Loucy (cell line): Measurements from ENCODE around the gene LMO4.

Source experiments
- H2AFZ ChIP-seq: fragments of 200-600 bp; sonication (generic); 2 replicates; pipeline ENCODE4 v1.6.0; 2016; ENCODE audit warnings: antibody characterized with exemption, mild to moderate bottlenecking, low read length, moderate library complexity
- H3F3A ChIP-seq: fragments of 200-600 bp; 2 replicates; pipeline ENCODE4 v1.6.0; 2016; ENCODE audit warnings: antibody characterized with exemption, low read depth, mild to moderate bottlenecking
- H3K27me3 ChIP-seq: fragments of 200-600 bp; sonication (generic); 2 replicates; pipeline ENCODE4 v1.6.1; 2014; ENCODE audit warnings: low read length, mild to moderate bottlenecking; ENCODE audit not compliant: insufficient read depth, poor library complexity, severe bottlenecking
- H3K36me3 ChIP-seq: fragments of 200-600 bp; sonication (generic); 2 replicates; pipeline ENCODE4 v1.6.1; 2016; ENCODE audit warnings: low read length; ENCODE audit not compliant: insufficient read depth
- H3K4me1 ChIP-seq: fragments of 200-600 bp; sonication (generic); 2 replicates; pipeline ENCODE4 v1.5.1; 2014; ENCODE audit warnings: low read length, mild to moderate bottlenecking; ENCODE audit not compliant: insufficient read depth, poor library complexity, severe bottlenecking
- H3K4me2 ChIP-seq: fragments of 200-600 bp; sonication (generic); 2 replicates; pipeline ENCODE4 v1.6.0; 2014; ENCODE audit warnings: antibody characterized with exemption, low read length, low read depth, mild to moderate bottlenecking; ENCODE audit not compliant: poor library complexity, severe bottlenecking
- H3K4me3 ChIP-seq: fragments of 200-600 bp; sonication (generic); 2 replicates; pipeline ENCODE4 v1.5.1; 2014; ENCODE audit warnings: low read length, mild to moderate bottlenecking, mixed read lengths; ENCODE audit not compliant: poor library complexity, severe bottlenecking
- H3K79me2 ChIP-seq: fragments of 200-600 bp; sonication (generic); 2 replicates; pipeline ENCODE4 v1.6.1; 2014; ENCODE audit warnings: low read length; ENCODE audit not compliant: insufficient read depth
- H3K9ac ChIP-seq: fragments of 200-600 bp; sonication (generic); 2 replicates; pipeline ENCODE4 v1.6.0; 2014; ENCODE audit warnings: mild to moderate bottlenecking, low read depth, low read length, moderate library complexity; ENCODE audit not compliant: poor library complexity, severe bottlenecking
- H3K9me2 ChIP-seq: fragments of 200-600 bp; sonication (generic); replicated peaks from 2 replicates; pipeline ENCODE4 v1.6.1; 2016; ENCODE audit warnings: low read depth, low read length, mixed read lengths
- H3K9me3 ChIP-seq: fragments of 200-600 bp; sonication (generic); 2 replicates; pipeline ENCODE4 v1.6.1; 2014; ENCODE audit warnings: mild to moderate bottlenecking, antibody characterized with exemption, low read length, low read depth; ENCODE audit not compliant: insufficient read depth
- H4K20me1 ChIP-seq: fragments of 200-600 bp; sonication (generic); 2 replicates; pipeline ENCODE4 v1.6.0; 2014; ENCODE audit warnings: antibody characterized with exemption, low read length, mild to moderate bottlenecking; ENCODE audit not compliant: insufficient read depth, poor library complexity, severe bottlenecking
- CTCF ChIP-seq: fragments of 200-600 bp; sonication (generic); conservative IDR thresholded peaks from 2 replicates; pipeline ENCODE4 v1.5.1; 2014; ENCODE audit warnings: mild to moderate bottlenecking, antibody characterized with exemption, low read length
- EZH2phosphoT487 ChIP-seq: fragments of 200-600 bp; IDR thresholded peaks from 2 replicates; pipeline ENCODE4 v1.6.1; 2018; ENCODE audit warnings: antibody characterized with exemption, mild to moderate bottlenecking, moderate library complexity, borderline replicate concordance

LMO4 gene

GRCh38 chr1:87393445-87394085 is 64.9 kb downstream of the LMO4 start:
- H3F3A ChIP-seq = no peaks in the 10 kb centered on the region
- H3K36me3 ChIP-seq = no peaks in the 10 kb centered on the region
- H3K79me2 ChIP-seq = no peaks in the 10 kb centered on the region
- H3K4me3 ChIP-seq = no peak overlapping the region
- no peak overlapping the region for H3K9ac ChIP-seq
- H3K27me3 ChIP-seq = no peaks in the 10 kb centered on the region
- TF ChIP-seq CTCF = no peak
- TF ChIP-seq EZH2phosphoT487 = no peak
- no peaks in the 10 kb centered on the region for H4K20me1 ChIP-seq
- H3K9me3 ChIP-seq = no peaks in the 10 kb centered on the region
- H3K4me2 ChIP-seq = no peak overlapping the region
- no peak overlapping the region for H2AFZ ChIP-seq
- H3K9me2 ChIP-seq = no peaks in the 10 kb centered on the region
- H3K4me1 ChIP-seq = peaks cover 15% of the 10 kb centered on the region

GRCh38 chr1:87394513-87394912 is 65.8 kb downstream of the LMO4 start:
- Histone ChIP-seq H3K36me3 (no peaks in the 10 kb centered on the region), H3K27me3 (no peaks in the 10 kb centered on the region), H4K20me1 (no peaks in the 10 kb centered on the region), H3K4me3 (no peak overlapping the region), H3K79me2 (no peaks in the 10 kb centered on the region), H3K4me1 (peaks cover 15% of the 10 kb centered on the region), H2AFZ (no peak overlapping the region), H3K4me2 (no peak overlapping the region), H3F3A (no peaks in the 10 kb centered on the region), H3K9me3 (no peaks in the 10 kb centered on the region), H3K9ac (no peak overlapping the region), H3K9me2 (no peaks in the 10 kb centered on the region)
- TF ChIP-seq EZH2phosphoT487 = no peak

GRCh38 chr1:87394982-87395381 is 66.3 kb downstream of the LMO4 start:
- Histone ChIP-seq H3K4me2 (no peak overlapping the region), H3K79me2 (no peaks in the 10 kb centered on the region), H3K27me3 (no peaks in the 10 kb centered on the region), H3F3A (no peaks in the 10 kb centered on the region), H3K4me3 (no peak overlapping the region), H3K9me3 (no peaks in the 10 kb centered on the region), H3K9ac (no peak overlapping the region), H3K9me2 (no peaks in the 10 kb centered on the region), H2AFZ (no peak overlapping the region), H4K20me1 (no peaks in the 10 kb centered on the region), H3K36me3 (no peaks in the 10 kb centered on the region), H3K4me1 (peaks cover 15% of the 10 kb centered on the region)
- TF ChIP-seq CTCF (no peak), EZH2phosphoT487 (no peak)
